Measurements from ENCODE around the gene CA11. TPM values are rescaled to one million over a fixed set of nuclear protein-coding genes. Genes with fewer than 3 reads are reported as not detected.
A peak's percentile ranks its signal among the peaks of the same experiment; 100 is the strongest.

CA11 gene
- total RNA-seq, 1 experiment from 2014 or later = 12.6 TPM

DNA sequence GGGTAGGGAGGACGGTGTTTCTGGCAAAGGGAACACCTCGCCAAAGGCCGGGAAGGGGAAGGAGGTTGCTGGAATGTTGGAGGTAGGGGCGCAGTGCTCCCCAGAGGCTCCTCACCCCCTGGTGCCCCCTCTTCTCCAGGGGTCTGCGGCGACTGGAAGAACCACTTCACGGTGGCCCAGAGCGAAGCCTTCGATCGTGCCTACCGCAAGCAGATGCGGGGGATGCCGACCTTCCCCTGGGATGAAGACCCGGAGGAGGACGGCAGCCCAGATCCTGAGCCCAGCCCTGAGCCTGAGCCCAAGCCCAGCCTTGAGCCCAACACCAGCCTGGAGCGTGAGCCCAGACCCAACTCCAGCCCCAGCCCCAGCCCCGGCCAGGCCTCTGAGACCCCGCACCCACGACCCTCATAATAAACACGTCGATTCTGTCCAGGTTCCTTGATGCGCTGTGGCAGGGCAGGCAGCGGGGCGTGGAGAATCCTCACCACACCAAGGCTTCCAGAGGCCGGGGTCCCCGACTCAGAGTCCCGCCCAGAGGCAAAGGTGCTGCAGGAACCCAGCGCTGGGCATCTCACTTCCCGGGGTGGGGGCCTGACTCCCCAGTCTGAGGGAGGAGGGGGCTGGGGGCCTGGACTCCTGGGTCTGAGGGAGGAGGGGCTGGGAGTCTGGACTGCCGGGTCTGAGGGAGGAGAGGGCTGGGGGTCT is 46.8 kb downstream of the CA11 start:
- no peak overlapping the region for H3K27ac ChIP-seq (ENCODE audit: low read length)
- H3K4me1 ChIP-seq (ENCODE audit: control insufficient read depth, insufficient read depth, low read length) = no peaks in the 10 kb centered on the region
- BruUV-seq (replicated peaks) = no TSS peak
- H3K4me3 ChIP-seq (ENCODE audit: low read depth in 2 of 2, low read length in 2 of 2) = no peak overlapping the region
- H3K9me3 ChIP-seq (ENCODE audit: control insufficient read depth, insufficient read depth, low read depth, low read length) = no peaks in the 10 kb centered on the region
- ATAC-seq (no peak), DNase-seq (ENCODE audit: low read depth, low spot score) (no peak)
- no peaks in the 10 kb centered on the region for H3K36me3 ChIP-seq (ENCODE audit: control insufficient read depth, insufficient read depth, low read length)
- in situ Hi-C loops (cut with HindIII; ENCODE audit: low pct_unique_long_range_greater_than_20kb, low sequenced_read_pairs) (no loop called here), intact Hi-C loops (cut with micrococcal nuclease; ENCODE audit: unreplicated experiment) (no loop called here)
- no peaks in the 10 kb centered on the region for H3K27me3 ChIP-seq (ENCODE audit: control insufficient read depth, insufficient read depth, low read length)
- CTCF ChIA-PET = no interaction called here
- POLR2A ChIA-PET = no interaction called here
- TF ChIP-seq TCF7L2 (IDR thresholded peaks at IDR 0.05; ENCODE audit: low read depth, low read length) = no peak
- TF ChIP-seq, protein P1, sequence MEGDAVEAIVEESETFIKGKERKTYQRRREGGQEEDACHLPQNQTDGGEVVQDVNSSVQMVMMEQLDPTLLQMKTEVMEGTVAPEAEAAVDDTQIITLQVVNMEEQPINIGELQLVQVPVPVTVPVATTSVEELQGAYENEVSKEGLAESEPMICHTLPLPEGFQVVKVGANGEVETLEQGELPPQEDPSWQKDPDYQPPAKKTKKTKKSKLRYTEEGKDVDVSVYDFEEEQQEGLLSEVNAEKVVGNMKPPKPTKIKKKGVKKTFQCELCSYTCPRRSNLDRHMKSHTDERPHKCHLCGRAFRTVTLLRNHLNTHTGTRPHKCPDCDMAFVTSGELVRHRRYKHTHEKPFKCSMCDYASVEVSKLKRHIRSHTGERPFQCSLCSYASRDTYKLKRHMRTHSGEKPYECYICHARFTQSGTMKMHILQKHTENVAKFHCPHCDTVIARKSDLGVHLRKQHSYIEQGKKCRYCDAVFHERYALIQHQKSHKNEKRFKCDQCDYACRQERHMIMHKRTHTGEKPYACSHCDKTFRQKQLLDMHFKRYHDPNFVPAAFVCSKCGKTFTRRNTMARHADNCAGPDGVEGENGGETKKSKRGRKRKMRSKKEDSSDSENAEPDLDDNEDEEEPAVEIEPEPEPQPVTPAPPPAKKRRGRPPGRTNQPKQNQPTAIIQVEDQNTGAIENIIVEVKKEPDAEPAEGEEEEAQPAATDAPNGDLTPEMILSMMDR (IDR thresholded peaks at IDR 0.05) = no peak
- TF ChIP-seq REST (IDR thresholded peaks at IDR 0.05; ENCODE audit: insufficient read depth in 1 of 2, low read depth in 2 of 2, low read length in 1 of 2) = no peak
- TF ChIP-seq SIN3A (IDR thresholded peaks at IDR 0.05; ENCODE audit: borderline replicate concordance, insufficient read depth, low read depth, low read length) = no peak
- TF ChIP-seq POLR2AphosphoS5 (IDR thresholded peaks at IDR 0.05; ENCODE audit: low read depth, low read length) = no peak

- ATAC-seq = 0 out of 2 replicates have a peak, but pooled peaks have one; percentile 50
- no TSS peak for BruUV-seq (replicated peaks)
- H3K36me3 ChIP-seq (ENCODE audit: control insufficient read depth, insufficient read depth, low read length) = no peaks in the 10 kb centered on the region
Measured at GRCh38 chr19:48596679-48597465, 49.1 kb downstream of the CA11 start.

More at GRCh38 chr19:48596679-48597465, 49.1 kb downstream of the CA11 start:
- Histone ChIP-seq H3K4me1 (ENCODE audit: control insufficient read depth, insufficient read depth, low read length) (no peaks in the 10 kb centered on the region), H3K4me3 (ENCODE audit: low read depth in 2 of 2, low read length in 2 of 2) (no peak overlapping the region), H3K9me3 (ENCODE audit: control insufficient read depth, insufficient read depth, low read depth, low read length) (no peaks in the 10 kb centered on the region), H3K27ac (ENCODE audit: low read length) (no peak overlapping the region), H3K27me3 (ENCODE audit: control insufficient read depth, insufficient read depth, low read length) (no peaks in the 10 kb centered on the region)
- TF ChIP-seq TCF7L2 (IDR thresholded peaks at IDR 0.05; ENCODE audit: low read depth, low read length) (no peak), SIN3A (IDR thresholded peaks at IDR 0.05; ENCODE audit: borderline replicate concordance, insufficient read depth, low read depth, low read length) (no peak), REST (IDR thresholded peaks at IDR 0.05; ENCODE audit: insufficient read depth in 1 of 2, low read depth in 2 of 2, low read length in 1 of 2) (no peak), POLR2AphosphoS5 (IDR thresholded peaks at IDR 0.05; ENCODE audit: low read depth, low read length) (no peak)
- TF ChIP-seq, protein P1 (IDR thresholded peaks at IDR 0.05) = no peak
- intact Hi-C loops (cut with micrococcal nuclease; ENCODE audit: unreplicated experiment) (no loop called here), in situ Hi-C loops (cut with HindIII; ENCODE audit: low pct_unique_long_range_greater_than_20kb, low sequenced_read_pairs) (no loop called here)
- ChIA-PET CTCF (no interaction called here), POLR2A (no interaction called here)
- DNase-seq (ENCODE audit: low read depth, low spot score) = no peak
